ENCODE measurements around the gene CST4.
"Not testable (repeated sequence)": the region's sequence is repeated elsewhere in the genome, so short reads cannot be mapped to it uniquely, and the experiment has no call there.

CST4 gene

DNA sequence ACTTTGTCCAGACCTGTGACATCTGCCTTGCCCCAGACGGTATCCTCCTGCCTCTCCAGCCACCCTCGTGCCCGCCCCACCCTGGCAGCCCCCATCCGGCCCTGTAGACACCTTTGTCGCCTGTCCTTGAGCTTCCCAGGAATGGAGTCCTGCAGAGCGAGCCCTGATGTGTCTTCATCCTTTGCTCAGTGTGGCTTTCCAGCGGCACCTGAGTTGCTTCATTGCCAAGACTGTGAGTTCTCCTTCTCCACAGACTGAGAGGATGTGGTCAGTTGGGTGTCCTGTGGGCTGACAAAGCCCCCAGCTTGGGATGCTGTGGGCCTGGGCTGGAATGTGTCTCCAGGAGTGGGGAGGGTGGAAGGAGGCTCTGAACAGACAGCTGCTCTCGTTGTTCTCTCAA is 1.7 kb upstream of the CST4 start:
- no peak for DNase-seq

DNA sequence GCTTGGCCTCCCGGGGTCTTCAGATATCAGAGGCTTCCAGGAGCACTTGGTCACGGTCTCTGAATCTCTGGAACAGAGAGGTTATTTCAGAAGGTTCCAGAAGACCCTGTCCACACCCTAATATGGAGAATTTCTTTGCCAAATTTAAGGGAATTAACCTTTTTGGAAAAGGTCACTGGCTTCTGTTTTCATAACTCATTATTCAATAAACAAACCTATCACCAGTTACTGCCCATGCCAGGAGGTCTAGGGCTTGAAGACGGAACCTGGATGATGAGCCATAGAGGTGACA is 507 bp upstream of the CST4 start:
- DNase-seq = no peak

More for the DNA sequence above, 1.7 kb upstream of the CST4 start:
- intact Hi-C loops (cut with DNase I) = no loop called here

DNA sequence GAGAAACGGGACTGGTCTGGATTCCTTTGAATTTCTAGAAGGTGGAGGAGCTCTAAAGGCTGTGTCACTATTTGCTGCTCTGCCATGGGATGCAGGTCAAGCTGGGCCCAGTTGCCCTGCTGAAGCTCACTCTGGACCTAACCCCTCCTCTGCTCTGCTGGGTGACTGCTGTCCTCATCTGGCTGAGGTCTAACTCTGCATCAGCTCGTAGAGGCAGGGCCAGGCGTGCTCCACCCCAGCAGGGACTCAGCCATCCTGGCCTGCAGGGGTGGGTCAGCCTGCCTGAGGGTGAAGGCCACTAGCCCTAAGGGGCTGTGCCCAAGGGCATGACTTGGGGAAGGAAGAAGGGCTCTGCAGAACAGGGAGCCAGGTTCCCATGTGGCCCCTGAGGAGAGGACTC is 852 bp downstream of the CST4 start:
- intact Hi-C loops (cut with DNase I) = no loop called here
- DNase-seq = no peak

More for the DNA sequence above, 507 bp upstream of the CST4 start:
- intact Hi-C loops (cut with DNase I) = no loop called here

DNA sequence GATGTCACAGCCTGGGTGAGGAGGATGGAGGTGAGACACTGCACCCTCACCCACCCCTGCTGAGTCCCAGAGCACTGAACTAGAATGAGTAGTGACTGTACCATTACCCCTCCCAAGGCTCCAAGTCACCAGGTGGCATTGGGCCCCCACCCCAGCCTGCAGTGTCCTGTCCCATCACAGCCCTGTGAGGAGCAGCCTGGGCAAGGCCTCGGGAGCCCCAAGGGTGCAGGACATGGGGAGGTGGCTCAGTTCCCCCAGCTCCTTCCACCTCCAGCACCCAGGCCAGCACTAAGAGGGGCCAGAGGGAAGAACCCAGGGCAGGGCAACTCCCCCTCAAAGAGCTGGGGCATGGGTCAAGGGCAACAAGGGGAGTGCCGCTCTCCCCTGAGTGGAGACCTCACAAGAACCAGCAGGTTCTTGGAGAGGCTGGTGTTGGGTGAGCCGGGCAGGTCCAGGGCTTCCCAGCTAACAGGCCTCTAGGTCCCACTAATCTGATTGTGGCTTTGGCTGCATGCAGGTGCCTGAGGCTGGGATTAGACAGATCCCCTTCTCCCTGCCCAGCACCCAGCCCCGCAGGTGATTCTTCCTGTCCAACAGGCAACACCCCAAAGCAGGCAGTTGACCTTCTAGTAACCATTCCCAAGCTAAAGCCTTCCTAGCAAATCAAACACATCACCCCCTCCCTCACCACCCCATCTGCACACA is 2.6 kb downstream of the CST4 start:
- DNase-seq = no peak
- intact Hi-C loops (cut with DNase I) = no loop called here

DNA sequence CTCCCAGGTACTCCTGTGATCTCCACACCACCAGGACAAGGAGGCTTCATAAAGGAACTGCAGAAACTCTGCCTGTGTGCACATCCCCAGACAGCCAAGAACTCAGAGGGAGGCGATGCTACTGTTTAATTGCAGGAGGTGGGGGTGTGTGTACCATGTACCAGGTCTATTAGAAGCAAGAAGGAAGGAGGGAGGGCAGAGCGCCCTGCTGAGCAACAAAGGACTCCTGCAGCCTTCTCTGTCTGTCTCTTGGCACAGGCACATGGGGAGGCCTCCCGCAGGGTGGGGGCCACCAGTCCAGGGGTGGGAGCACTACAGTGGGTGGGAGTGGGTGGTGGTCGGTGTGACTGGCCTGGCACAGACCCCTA is 3.3 kb downstream of the CST4 start:
- intact Hi-C loops (cut with DNase I) = not testable (repeated sequence)

DNA sequence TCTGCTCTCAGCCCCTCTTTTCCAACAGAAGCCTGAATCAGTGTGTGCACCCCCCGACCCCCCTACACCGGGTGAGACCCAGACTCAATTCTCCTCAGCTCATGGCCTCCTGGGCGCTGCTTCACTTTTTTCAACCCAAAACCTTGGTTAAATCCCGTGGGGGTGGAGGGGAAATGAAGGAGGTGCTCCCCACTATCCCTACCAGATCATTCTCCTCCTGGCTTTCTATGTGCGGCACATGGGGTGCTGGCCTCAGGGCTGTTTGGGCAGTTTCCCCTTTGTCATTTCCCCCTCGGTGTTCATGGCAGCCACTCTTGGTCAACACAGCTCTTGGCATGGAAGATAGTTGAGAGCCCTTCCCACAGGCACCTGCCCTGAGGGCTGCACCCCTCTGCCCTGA is 4.6 kb downstream of the CST4 start:
- intact Hi-C loops (cut with DNase I) = no loop called here
- DNase-seq = no peak

More for the DNA sequence above, 3.3 kb downstream of the CST4 start:
- not testable (repeated sequence) for DNase-seq

DNA sequence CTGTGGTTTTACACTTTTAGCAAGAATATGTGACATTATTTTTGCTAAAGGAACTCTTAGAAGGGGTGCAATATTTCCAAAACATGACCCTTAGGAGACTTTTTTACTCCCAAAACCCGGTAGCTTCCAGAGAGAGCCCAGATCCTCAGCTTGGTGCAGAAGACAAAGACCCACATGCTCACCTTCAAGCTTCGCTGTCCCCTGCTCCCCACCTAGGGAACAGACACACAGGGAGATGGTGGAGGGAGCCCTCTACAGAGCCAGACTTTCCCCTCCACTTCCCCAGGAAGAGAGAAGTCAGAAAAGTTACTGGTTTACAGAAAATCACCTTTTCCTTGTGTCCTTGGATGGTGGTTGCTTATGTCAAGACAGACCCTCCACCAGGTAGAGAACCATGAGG is 5.0 kb downstream of the CST4 start:
- intact Hi-C loops (cut with DNase I) = no loop called here
- DNase-seq = no peak

DNA sequence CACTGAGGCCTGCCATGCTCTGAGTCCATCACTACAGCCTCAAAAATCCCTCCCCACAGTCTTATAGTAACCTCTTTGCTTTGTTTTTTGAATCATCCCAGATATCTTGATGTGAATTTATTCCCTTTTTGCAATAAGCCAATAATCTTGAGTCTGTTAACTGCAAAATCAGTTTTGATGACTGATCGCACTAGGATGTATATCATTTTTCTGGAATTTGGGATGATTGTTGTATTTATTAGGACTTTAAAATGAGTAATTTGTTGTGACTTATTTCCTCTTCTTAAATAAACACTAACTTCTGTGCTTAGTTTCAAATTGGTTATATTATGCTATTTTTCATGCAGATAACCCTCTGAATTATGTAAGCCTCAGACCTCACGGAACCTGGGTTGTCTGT is 5.6 kb downstream of the CST4 start:
- DNase-seq = no peak
- intact Hi-C loops (cut with DNase I) = no loop called here

DNA sequence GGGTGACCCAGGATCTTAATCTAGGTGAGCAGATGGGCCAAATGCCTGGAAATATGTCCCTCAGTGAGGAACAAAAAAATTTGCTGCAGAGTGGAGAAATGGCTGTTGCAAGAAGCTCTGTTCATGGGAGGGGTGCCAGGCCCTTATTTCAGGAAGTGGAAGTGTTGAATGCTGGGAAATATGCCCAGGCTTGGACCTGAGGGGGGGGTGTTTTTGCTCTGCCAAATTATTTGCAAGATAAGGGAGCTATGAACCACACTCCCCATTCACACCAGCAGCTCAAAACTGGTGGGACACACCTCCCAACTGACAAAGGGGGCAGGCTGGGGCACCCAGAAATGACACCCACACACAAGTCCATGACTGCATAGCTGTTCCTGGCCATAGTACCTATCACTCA is 8.7 kb downstream of the CST4 start:
- DNase-seq = peak in 1 of 10 donors; percentile 30
- intact Hi-C loops (cut with DNase I) = no loop called here

DNA sequence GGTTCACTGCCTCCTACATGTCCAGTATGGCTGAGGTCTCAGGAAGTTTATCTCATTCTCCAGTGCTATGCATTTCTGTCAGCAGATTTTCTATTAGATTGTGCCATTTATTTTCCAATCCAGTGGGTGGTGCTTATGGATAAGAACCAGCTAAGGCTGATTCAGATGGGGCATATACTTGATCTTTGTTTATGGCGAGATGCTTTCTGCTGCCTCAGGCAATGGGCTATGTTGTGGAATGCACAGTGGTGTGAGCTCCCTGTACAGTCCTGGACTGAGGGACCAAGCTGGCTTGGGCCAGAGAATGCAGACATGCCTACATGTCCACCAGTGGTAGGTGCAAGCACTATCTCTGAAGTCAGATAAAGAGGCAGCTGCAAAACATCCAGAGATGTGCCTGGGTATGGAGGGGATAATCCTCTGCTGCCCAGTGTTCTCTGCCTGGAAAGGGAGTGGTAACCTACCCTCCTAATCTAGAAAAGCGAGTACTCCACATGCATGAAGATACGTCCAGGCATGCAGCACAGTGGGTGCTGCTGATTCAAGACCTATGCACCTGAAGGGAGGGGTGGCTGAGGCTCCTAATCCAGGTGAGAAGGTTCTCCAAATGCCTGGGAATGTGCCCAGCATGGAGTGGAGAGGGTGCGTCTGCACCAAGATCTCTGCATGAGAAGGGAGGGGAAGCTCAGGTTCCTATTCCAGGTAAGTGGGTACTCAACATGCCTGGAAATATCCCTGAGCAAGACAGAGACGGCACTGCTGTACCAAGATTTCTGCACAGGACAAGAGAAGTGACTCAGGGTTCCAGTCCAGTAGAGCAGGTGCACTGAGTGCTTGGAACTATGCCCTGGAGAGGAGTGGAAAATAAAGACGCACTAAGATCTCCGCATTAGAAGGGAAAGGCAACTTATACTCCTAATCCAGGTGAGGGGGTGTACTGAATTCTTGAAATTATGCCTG is 9.4 kb downstream of the CST4 start:
- intact Hi-C loops (cut with DNase I) = no loop called here
- DNase-seq = no peak

DNA sequence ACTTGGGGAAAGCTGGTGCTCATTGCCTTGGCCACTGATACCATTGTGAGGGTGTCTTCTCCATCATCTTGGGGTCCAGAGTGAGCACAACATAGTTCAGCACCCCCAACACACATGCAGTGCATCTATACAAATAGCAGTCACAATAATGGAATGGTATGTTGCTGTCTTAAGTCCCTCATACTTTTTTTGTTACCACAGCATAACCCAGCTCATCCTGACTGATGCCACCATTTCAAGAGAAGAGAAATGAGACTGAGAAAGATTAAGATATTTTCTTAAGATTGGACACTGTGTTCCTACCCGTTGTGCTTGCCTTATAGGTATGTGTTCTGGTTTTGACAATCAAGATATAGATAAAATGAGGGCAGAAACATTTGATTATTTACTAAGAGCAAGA is 15.6 kb downstream of the CST4 start:
- no peak for DNase-seq
- intact Hi-C loops (cut with DNase I) = no loop called here

DNA sequence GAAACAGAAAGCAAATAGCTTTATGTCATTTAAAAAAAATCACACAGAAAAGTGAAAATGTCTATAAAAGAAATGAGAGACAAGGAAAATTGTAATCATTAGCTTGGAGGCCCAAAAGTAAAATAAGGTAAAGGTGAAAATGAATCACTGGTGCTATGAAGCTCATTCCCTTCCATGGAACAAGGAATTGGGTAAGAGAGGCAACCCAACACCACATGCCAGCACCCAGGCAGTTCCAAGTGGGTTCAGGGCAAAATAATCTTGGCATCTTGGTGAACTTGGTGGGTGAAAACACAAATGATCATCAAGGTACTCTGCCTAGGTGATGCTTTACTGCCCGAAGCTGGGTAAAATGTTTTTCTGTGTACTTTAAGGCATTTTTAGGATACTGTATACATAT is 16.7 kb downstream of the CST4 start:
- DNase-seq = no peak
- intact Hi-C loops (cut with DNase I) = no loop called here

DNA sequence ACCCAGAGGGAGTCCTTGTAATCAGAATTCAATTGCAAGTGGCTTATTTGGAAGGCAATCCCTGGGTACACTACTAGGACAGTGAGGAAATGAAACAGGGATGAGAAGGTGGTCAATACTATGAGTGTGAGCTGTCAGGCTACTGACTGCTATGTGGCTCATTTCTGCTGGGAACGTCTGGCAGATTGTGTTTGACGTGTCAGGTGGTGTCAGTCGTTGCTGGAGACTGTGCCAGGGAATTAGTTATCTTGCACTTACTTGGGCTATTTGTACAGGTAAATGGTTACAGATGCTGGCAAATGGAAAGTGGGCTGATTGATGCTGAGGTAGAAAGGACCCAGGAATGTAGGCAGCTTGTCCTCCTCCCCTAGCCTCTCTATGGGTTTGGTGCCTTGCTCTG is 17.4 kb downstream of the CST4 start:
- no peak for DNase-seq
- intact Hi-C loops (cut with DNase I) = no loop called here

DNA sequence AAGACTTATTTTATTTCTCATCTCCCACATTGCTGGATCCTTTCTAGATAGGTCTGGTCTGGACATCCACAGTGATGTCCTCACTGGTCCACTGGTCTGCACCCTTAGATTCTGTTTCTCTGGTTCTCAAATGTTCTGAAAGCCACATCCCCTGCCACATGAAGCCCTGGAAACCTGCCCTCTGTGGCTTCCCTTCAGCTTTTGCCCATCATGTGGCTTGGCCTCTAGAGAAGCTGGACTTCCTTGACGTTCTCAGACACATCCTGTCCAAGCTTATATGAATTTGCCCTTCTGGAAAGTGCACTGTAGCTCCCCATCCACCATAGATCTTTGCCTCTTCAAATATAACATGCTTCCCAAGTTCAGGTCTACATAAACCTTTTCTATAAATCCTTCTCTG is 18.5 kb downstream of the CST4 start:
- DNase-seq = no peak
- intact Hi-C loops (cut with DNase I) = no loop called here

DNA sequence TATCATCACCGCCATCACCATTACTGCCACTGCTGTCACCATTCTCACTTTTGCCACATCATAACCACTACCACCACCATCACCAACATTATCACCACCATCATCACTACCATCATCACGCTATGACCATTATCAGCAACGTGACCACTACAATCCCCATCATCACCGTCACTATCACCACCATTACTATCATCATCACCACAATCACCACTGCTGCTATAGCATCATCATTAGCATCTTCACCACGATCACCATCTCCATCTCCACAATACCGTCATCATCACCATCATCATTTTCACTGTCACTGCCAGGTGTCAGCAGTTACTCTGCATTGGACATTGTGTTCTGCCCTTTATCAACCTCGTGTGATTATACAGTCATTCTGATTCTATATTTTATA is 19.0 kb downstream of the CST4 start:
- intact Hi-C loops (cut with DNase I) = no loop called here
- no peak for DNase-seq

DNA sequence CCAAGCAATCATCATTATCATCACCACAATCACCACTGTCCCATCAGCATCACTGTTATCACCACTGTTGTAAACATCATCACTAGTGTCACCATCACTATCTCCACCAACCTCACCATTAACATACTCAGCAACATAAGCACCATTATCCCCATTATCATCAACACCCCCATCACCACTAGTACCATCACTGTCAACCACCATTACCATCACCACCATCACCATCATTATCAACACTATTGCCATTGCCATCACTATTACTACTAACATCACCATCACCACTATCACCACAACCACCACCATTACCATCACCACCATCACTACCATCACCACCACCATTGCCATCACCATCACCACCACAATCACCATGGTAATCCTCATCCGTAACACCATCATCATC is 19.5 kb downstream of the CST4 start:
- no peak for DNase-seq
- intact Hi-C loops (cut with DNase I) = no loop called here

DNA sequence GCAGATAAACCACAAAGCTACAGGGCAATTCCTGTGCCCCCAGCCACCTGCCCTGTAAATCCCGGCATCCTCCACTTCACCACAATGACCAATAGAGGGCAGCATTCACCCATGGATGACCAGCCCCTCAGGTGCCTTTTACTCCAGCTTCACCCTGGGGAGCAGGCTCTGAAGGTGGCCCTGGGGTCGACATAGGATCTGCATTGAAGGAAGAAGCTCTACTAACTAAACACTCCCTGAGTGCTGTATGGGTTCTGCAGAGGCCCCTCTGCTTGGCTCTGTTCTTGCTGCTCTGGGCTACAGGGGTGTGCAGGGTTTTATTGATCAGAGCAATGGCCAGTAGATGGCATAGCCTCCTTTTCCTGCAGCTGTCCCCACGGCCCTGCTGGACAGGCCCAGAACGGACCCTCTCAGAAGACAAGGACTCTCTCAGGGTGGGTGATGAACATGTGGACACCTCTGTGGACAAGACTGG is 20.3 kb downstream of the CST4 start:
- DNase-seq = peak in 4 of 10 donors; percentile 30 to 89 (median 44)
- intact Hi-C loops (cut with DNase I) = no loop called here

DNA sequence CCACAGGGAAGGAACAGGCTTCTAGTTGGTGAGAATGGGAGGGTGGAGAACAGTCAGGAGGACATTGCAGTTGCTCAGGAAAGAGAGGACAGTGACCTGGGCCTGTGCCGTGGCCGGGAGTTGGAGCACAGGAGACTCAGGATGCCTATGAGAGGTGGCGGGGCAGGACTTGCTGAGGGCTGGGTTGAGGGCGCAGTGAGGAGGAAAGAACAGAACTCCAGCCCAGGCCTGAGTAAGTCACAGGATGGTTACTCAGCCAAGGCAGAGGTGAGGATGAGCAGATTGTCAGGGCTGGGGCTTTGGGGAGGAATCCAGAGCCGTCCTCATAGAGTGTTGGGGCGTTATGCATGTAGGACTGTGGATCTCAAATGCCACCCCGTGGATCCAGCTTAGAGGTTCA is 21.2 kb downstream of the CST4 start:
- no peak for DNase-seq
- intact Hi-C loops (cut with DNase I) = no loop called here

DNA sequence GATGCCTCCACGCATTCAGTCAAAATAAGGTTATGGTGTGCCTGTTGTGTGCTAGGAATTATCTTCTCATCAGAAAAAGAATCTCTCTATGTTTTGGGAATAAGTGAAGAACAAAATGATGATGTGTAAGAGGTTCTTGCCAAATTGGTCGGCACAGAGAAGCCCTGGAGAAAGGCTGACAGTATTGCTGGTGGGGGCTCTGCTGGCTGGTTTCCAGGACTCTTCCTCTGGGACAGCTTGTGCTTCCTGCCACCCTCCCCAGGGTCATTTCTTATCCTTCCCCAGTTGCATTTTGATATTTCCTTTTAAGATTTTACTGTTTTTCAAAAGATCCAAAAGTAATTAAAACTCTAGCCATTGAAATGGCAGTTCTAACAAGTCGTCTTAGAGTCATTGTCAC is 22.1 kb downstream of the CST4 start:
- DNase-seq = no peak
- intact Hi-C loops (cut with DNase I) = no loop called here

DNA sequence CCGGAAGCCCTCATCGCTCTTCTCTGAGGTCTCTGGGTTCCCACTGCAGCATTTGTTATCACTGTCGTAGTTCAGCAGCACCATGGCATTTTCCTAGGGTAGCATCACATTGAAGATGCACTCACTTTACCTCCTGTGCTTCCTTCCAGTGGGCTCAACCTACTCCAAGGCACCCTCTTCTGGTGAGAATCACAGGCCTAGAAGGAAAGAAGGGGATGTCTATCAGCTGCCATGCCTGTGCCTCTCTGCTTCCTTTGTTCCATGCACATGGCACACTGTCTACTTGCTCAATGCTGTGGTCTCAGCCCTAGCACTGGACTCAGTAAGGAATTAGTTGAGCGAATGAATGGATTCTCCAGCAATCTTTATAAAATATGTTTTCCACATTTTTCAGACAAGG is 22.6 kb downstream of the CST4 start:
- no peak for DNase-seq
- intact Hi-C loops (cut with DNase I) = no loop called here

DNA sequence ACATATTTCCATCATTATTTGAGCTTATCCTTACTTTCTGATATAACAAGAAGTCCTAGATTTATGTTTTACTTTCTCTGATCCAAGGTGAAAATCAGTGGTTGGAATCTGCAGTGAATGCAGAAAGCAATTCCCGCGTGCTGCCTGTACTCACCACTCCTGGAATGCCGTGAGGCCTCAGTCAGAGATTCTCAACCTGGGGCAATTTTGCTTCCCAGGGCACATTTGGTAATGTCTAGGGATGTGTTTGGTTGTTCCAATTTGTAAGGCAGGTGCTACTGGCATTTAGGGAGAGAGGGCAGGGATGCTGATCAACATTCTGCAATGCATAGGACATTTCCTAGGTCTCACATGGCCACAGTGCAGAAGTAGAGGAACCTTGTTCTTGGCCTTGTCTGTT is 23.9 kb downstream of the CST4 start:
- intact Hi-C loops (cut with DNase I) = no loop called here
- no peak for DNase-seq

DNA sequence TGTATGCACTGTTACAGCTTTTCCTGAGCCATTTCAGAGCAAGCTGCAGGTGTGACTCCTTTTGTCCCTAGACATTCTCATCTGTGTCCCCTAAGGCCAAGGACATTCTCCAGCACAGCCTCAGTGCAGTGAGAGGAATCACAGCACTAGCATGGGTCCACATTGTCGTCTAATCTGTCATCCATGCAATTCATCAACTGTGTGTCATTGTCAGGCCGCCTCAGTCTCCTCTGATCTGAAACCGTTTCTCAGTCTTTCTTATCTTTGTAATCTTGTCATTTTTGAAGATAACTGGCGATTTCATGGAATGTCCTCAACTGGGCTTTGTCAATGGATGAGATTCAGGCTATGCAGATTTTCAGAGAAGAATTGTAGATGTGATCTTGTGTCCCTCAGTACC is 24.8 kb downstream of the CST4 start:
- DNase-seq; intact Hi-C loops (cut with DNase I): not testable (repeated sequence)

All from posterior cingulate gyrus (tissue), 11 donors.